ENCODE results near the gene FTO. TPM values are rescaled to one million over a fixed set of nuclear protein-coding genes. Genes with fewer than 3 reads are reported as not detected.

The FTO gene
- polyA plus RNA-seq, 2 of the 4 experiments (the other 2 are of a cell fraction), result 48.7 to 101 TPM

DNA sequence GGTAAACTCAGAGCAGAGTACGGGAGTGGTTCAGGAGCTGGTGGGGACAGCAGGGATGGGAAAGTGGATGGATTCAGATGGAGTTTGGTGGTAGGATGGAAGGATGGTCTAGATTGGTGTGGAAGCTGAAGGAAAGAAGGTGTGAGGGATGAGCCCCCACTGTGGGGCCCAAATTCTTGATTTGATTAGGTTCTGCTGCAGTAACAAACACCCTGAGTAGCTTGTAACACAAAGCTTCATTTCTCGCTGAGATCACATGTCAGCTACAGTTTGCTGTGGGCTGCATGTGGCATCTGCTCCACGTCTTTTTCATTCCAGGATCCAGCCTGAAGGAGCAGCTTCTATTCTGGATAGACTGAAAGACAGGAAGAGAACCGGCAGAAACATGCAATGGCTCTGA lies 438.8 kb downstream of the FTO start:
- Histone ChIP-seq H3K9me3 (0 out of 3 replicates have a peak, but pooled peaks cover 4% of the 10 kb centered on the region), H3K27ac (no peak overlapping the region), H3K4me1 (no peaks in the 10 kb centered on the region), H3K4me3 (no peak overlapping the region), H3K4me2 (no peak overlapping the region)
- 61% methylated on average over 4 of the region's 4 CpGs for WGBS (ENCODE audit: missing lambda C conversion rate)
- ChIA-PET POLR2A (no interaction called here), CTCF (no interaction called here)
- FAIRE-seq, result no peak
- TF ChIP-seq MAFK (IDR thresholded peaks at IDR 0.05; ENCODE audit: partially characterized antibody) (no peak), HMGXB4 (CRISPR knock-in tag; IDR thresholded peaks at IDR 0.05; ENCODE audit: borderline replicate concordance) (no peak), HOXB13 (CRISPR knock-in tag; IDR thresholded peaks at IDR 0.05; ENCODE audit: low read depth) (no peak), SREBF2 (IDR thresholded peaks at IDR 0.05) (no peak), CEBPB (IDR thresholded peaks at IDR 0.05) (no peak), EHF (CRISPR knock-in tag; IDR thresholded peaks at IDR 0.05) (no peak), JUN (IDR thresholded peaks at IDR 0.05) (no peak), CBX2 (IDR thresholded peaks at IDR 0.05; ENCODE audit: borderline replicate concordance, low read depth) (no peak)
- TF ChIP-seq, protein P1, sequence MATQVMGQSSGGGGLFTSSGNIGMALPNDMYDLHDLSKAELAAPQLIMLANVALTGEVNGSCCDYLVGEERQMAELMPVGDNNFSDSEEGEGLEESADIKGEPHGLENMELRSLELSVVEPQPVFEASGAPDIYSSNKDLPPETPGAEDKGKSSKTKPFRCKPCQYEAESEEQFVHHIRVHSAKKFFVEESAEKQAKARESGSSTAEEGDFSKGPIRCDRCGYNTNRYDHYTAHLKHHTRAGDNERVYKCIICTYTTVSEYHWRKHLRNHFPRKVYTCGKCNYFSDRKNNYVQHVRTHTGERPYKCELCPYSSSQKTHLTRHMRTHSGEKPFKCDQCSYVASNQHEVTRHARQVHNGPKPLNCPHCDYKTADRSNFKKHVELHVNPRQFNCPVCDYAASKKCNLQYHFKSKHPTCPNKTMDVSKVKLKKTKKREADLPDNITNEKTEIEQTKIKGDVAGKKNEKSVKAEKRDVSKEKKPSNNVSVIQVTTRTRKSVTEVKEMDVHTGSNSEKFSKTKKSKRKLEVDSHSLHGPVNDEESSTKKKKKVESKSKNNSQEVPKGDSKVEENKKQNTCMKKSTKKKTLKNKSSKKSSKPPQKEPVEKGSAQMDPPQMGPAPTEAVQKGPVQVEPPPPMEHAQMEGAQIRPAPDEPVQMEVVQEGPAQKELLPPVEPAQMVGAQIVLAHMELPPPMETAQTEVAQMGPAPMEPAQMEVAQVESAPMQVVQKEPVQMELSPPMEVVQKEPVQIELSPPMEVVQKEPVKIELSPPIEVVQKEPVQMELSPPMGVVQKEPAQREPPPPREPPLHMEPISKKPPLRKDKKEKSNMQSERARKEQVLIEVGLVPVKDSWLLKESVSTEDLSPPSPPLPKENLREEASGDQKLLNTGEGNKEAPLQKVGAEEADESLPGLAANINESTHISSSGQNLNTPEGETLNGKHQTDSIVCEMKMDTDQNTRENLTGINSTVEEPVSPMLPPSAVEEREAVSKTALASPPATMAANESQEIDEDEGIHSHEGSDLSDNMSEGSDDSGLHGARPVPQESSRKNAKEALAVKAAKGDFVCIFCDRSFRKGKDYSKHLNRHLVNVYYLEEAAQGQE (IDR thresholded peaks at IDR 0.05), result no peak
- TF ChIP-seq, protein P2, sequence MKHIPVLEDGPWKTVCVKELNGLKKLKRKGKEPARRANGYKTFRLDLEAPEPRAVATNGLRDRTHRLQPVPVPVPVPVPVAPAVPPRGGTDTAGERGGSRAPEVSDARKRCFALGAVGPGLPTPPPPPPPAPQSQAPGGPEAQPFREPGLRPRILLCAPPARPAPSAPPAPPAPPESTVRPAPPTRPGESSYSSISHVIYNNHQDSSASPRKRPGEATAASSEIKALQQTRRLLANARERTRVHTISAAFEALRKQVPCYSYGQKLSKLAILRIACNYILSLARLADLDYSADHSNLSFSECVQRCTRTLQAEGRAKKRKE (CRISPR knock-in tag; IDR thresholded peaks at IDR 0.05; ENCODE audit: low read depth), result no peak
- ATAC-seq, result no peak
- no peak for DNase-seq (ENCODE audit: low read depth in 1 of 2, low spot score in 1 of 2)

- H3K4me3 ChIP-seq, result no peak overlapping the region
- DNase-seq (ENCODE audit: low read depth in 1 of 2, low spot score in 1 of 2), result no peak
- no peak for FAIRE-seq
- ChIA-PET CTCF (no interaction called here), POLR2A (no interaction called here)
- no peak for TF ChIP-seq CBX2 (IDR thresholded peaks at IDR 0.05; ENCODE audit: borderline replicate concordance, low read depth)
- no peak for TF ChIP-seq EP300 (IDR thresholded peaks at IDR 0.05)
- TF ChIP-seq HOXB5 (CRISPR knock-in tag; IDR thresholded peaks at IDR 0.05), result no peak
- TF ChIP-seq PBX3 (IDR thresholded peaks at IDR 0.05), result no peak
- TF ChIP-seq FOXS1 (CRISPR knock-in tag; IDR thresholded peaks at IDR 0.05), result no peak
- no peak overlapping the region for H3K27ac ChIP-seq
- no peak overlapping the region for H3K4me2 ChIP-seq
- no peaks in the 10 kb centered on the region for H3K4me1 ChIP-seq
- WGBS (ENCODE audit: missing lambda C conversion rate), result 76% methylated on average over 4 of the region's 4 CpGs
- no peak for ATAC-seq
- H3K9me3 ChIP-seq, result no peaks in the 10 kb centered on the region
These were observed 439.5 kb downstream of the FTO start for GRCh38 chr16:54143410-54143809.

- no peak for FAIRE-seq
- Histone ChIP-seq H3K27ac (no peak overlapping the region), H3K4me2 (no peak overlapping the region), H3K9me3 (no peaks in the 10 kb centered on the region), H3K4me3 (no peak overlapping the region), H3K4me1 (no peaks in the 10 kb centered on the region)
- DNase-seq (ENCODE audit: low read depth in 1 of 2, low spot score in 1 of 2), result no peak
- CTCF ChIA-PET, result no interaction called here
- no peak for ATAC-seq
- TF ChIP-seq, protein P1 (IDR thresholded peaks at IDR 0.05), result no peak
- TF ChIP-seq RCOR1 (IDR thresholded peaks at IDR 0.05; ENCODE audit: low read depth, low read length) (no peak), NFE2L2 (conservative IDR thresholded peaks at IDR 0.05; ENCODE audit: low read length) (no peak), MAZ (IDR thresholded peaks at IDR 0.05; ENCODE audit: borderline replicate concordance, low read depth, low read length) (no peak), RFX5 (IDR thresholded peaks at IDR 0.05) (no peak)
- TF ChIP-seq, protein P2 (CRISPR knock-in tag; IDR thresholded peaks at IDR 0.05; ENCODE audit: low read depth), result no peak
- POLR2A ChIA-PET, result no interaction called here
- WGBS (ENCODE audit: missing lambda C conversion rate), result 61% methylated on average over 13 of the region's 13 CpGs
These were observed 440.1 kb downstream of the FTO start for GRCh38 chr16:54143934-54144571.

All from A549 (cell line).